ENCODE data around the gene LIPG. TPM values are rescaled to one million over a fixed set of nuclear protein-coding genes. Genes with fewer than 3 reads are reported as not detected.

The LIPG gene
- total RNA-seq, 1 experiment from 2014 or later, result 6.1 TPM

- H3K27ac ChIP-seq (ENCODE audit: insufficient read length, low read depth, low read length), result no peak overlapping the region
- no peak overlapping the region for H2BK120ac ChIP-seq (ENCODE audit: low read depth, low read length, poor library complexity, severe bottlenecking)
- H3K4ac ChIP-seq (ENCODE audit: low read depth, low read length), result no peak overlapping the region
- no peak overlapping the region for H4K8ac ChIP-seq (replicated peaks; ENCODE audit: insufficient read length, low read depth, low read length)
- H2BK15ac ChIP-seq (ENCODE audit: low read depth, low read length), result no peak overlapping the region
- no peak overlapping the region for H2BK5ac ChIP-seq (ENCODE audit: insufficient read length, low read length)
- Mint-ChIP-seq H3K9me3 (peaks cover 4 to 5% of the 10 kb centered on the region in 2 experiments; a peak in 4 of 5 replicates), H3K4me1 (peaks cover 37 to 43% of the 10 kb centered on the region in 2 experiments), H3K27me3 (ENCODE audit: low read depth) (peaks cover 8% of the 10 kb centered on the region), H3K36me3 (ENCODE audit: insufficient read depth in 1 of 3, low read depth in 3 of 3) (peaks cover 0 to 8% (median 2%) of the 10 kb centered on the region in 3 experiments; a peak in 2 of 7 replicates), H3K4me3 (no peak overlapping the region), H3K27ac (no peak overlapping the region)
- no peaks in the 10 kb centered on the region for H3K79me2 ChIP-seq (ENCODE audit: insufficient read depth, low read length)
- no peak overlapping the region for H3K4me2 ChIP-seq (ENCODE audit: insufficient read depth, insufficient read length, low read length)
- no CpG with 5 or more reads among the region's 3 CpGs for WGBS (ENCODE audit: extremely low coverage, insufficient read length, low lambda C conversion rate)
- no peak overlapping the region for H3T11ph ChIP-seq (ENCODE audit: low read length)
- no peak overlapping the region for H2AFZ ChIP-seq (ENCODE audit: low read length)
- H3K56ac ChIP-seq (ENCODE audit: insufficient read length, low read depth, low read length), result no peak overlapping the region
- H4K20me1 ChIP-seq (ENCODE audit: control insufficient read depth, insufficient read depth, insufficient read length), result no peaks in the 10 kb centered on the region
- no peak overlapping the region for H3K14ac ChIP-seq (ENCODE audit: insufficient read depth, low read length)
- H2BK12ac ChIP-seq (ENCODE audit: insufficient read length, low read depth, low read length), result no peak overlapping the region
- H2AK5ac ChIP-seq (ENCODE audit: insufficient read length, low read length), result no peak overlapping the region
- DNase-seq, result no peak
- H3K23me2 ChIP-seq (ENCODE audit: insufficient read length, low read depth, low read length, poor library complexity, severe bottlenecking), result peaks cover 3% of the 10 kb centered on the region
- TF ChIP-seq CTCF (conservative IDR thresholded peaks at IDR 0.05), result no peak
- H3K79me1 ChIP-seq (ENCODE audit: insufficient read depth, low read depth, low read length, poor library complexity, severe bottlenecking), result no peaks in the 10 kb centered on the region
- H3K23ac ChIP-seq (ENCODE audit: insufficient read length, low read depth, low read length), result no peak overlapping the region
- H4K5ac ChIP-seq (ENCODE audit: insufficient read length, low read depth, low read length), result no peak overlapping the region
- no peaks in the 10 kb centered on the region for H3K27me3 ChIP-seq (ENCODE audit: insufficient read depth, low read length)
- no peak overlapping the region for H3K18ac ChIP-seq (ENCODE audit: insufficient read length, low read depth, low read length)
- H3K9ac ChIP-seq (ENCODE audit: extremely low read depth, insufficient read length, low read length), result no peak overlapping the region
- H2BK20ac ChIP-seq (ENCODE audit: low read depth, low read length, poor library complexity, severe bottlenecking), result no peak overlapping the region
- H3K9me3 ChIP-seq (ENCODE audit: control insufficient read depth, low read depth, low read length), result no peaks in the 10 kb centered on the region
- no peak overlapping the region for H4K91ac ChIP-seq (ENCODE audit: insufficient read length, low read depth, low read length)
- H3K4me1 ChIP-seq (ENCODE audit: insufficient read depth, low read length), result peaks cover 6% of the 10 kb centered on the region
Measured at GRCh38 chr18:49609256-49610021, 47.6 kb downstream of the LIPG start.
